ENCODE results near the gene PDE1A. TPM values are rescaled to one million over a fixed set of nuclear protein-coding genes. Genes with fewer than 3 reads are reported as not detected.

Gene PDE1A
- total RNA-seq, 2 experiments from 2014 or later = not detected

DNA sequence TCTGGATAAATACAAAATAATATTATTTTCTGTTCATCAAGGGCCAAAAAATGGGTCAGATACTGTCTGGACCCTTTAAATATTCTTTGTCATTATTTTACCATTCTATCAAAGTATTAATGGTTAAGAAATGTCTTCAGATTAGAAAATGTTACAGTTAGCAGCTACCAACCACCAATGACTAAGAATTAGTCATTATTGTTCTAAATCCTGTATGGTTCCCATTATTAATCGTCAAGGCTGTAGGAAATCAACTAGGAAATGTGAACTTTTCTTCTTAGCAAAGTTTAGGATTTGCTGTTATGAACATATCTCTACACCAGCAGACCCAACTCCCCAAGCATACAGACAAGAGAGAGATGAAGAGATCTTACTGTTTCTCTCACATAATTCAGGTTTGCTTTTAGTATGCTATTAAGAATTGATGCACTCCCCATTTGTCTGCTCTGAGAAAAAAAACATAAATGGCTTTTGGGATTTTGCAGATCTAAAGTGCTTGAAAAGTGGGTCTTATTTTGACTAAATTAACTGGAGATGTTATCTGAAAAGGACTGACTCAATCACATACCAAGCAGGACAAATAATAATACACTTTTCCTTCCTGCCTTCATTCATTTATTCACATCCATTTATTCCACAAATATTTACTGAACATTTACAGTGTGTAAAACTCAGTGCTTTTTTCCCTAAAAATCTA, 293.5 kb downstream of the PDE1A start:
- H3K27ac Mint-ChIP-seq = no peak overlapping the region
- H3K4me1 Mint-ChIP-seq (ENCODE audit: low read depth) = no peaks in the 10 kb centered on the region
- ATAC-seq = no peak
- H3K4me3 Mint-ChIP-seq = no peak overlapping the region
- no peak for DNase-seq
- CTCF ChIA-PET = interaction anchor here (1.1 kb wide), 1 partner anchor 12 kb away, joined by 3 read pairs; no protein-coding TSS in a partner anchor
- POLR2A ChIA-PET = no interaction called here
- no peaks in the 10 kb centered on the region for H3K9me3 Mint-ChIP-seq (ENCODE audit: insufficient read depth)
- H3K27me3 Mint-ChIP-seq (ENCODE audit: low read depth) = no peaks in the 10 kb centered on the region
- H3K36me3 Mint-ChIP-seq (ENCODE audit: low read depth) = no peaks in the 10 kb centered on the region

GRCh38 chr2:182132605-182133004, 294.2 kb downstream of the PDE1A start:
- no peaks in the 10 kb centered on the region for H3K27me3 Mint-ChIP-seq (ENCODE audit: low read depth)
- POLR2A ChIA-PET = no interaction called here
- DNase-seq = no peak
- H3K36me3 Mint-ChIP-seq (ENCODE audit: low read depth) = no peaks in the 10 kb centered on the region
- ATAC-seq = no peak
- no peaks in the 10 kb centered on the region for H3K9me3 Mint-ChIP-seq (ENCODE audit: insufficient read depth)
- no peaks in the 10 kb centered on the region for H3K4me1 Mint-ChIP-seq (ENCODE audit: low read depth)
- no peak overlapping the region for H3K27ac Mint-ChIP-seq
- CTCF ChIA-PET = interaction anchor here (1.1 to 1.2 kb wide), 2 partner anchors 12 kb away, joined by 3 read pairs; no protein-coding TSS in a partner anchor
- H3K4me3 Mint-ChIP-seq = no peak overlapping the region

- Mint-ChIP-seq H3K27ac (no peak overlapping the region), H3K36me3 (ENCODE audit: low read depth) (no peaks in the 10 kb centered on the region), H3K9me3 (ENCODE audit: insufficient read depth) (no peaks in the 10 kb centered on the region), H3K27me3 (ENCODE audit: low read depth) (no peaks in the 10 kb centered on the region), H3K4me1 (ENCODE audit: low read depth) (no peaks in the 10 kb centered on the region), H3K4me3 (no peak overlapping the region)
- DNase-seq (no peak), ATAC-seq (no peak)
- POLR2A ChIA-PET = no interaction called here
- CTCF ChIA-PET = no interaction called here
Measured at GRCh38 chr2:182128821-182129707, 297.8 kb downstream of the PDE1A start.

DNA sequence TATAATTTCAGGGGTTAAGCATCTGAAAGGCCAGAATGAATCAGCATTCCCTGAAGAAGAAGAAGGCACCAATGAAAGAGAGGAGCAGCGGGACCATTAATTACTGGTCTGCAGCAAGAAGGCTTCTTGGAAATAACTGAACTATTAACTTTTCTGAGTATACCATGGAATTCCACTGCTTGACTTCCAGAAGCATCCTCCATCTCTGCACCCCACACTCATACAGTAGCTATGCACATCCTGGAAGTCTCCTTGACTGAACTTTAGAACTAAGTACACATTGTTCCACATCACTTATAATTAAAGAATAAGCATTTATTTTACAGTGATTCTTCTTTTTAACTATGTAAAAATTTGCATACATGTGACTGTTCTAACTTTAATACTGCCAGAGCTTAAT, 309.6 kb downstream of the PDE1A start:
- no peaks in the 10 kb centered on the region for H3K36me3 Mint-ChIP-seq (ENCODE audit: low read depth)
- H3K4me3 Mint-ChIP-seq = no peak overlapping the region
- no peak overlapping the region for H3K27ac Mint-ChIP-seq
- CTCF ChIA-PET = no interaction called here
- H3K27me3 Mint-ChIP-seq (ENCODE audit: low read depth) = no peaks in the 10 kb centered on the region
- DNase-seq (no peak), ATAC-seq (no peak)
- POLR2A ChIA-PET = no interaction called here
- H3K9me3 Mint-ChIP-seq (ENCODE audit: insufficient read depth) = no peaks in the 10 kb centered on the region
- H3K4me1 Mint-ChIP-seq (ENCODE audit: low read depth) = no peaks in the 10 kb centered on the region

DNA sequence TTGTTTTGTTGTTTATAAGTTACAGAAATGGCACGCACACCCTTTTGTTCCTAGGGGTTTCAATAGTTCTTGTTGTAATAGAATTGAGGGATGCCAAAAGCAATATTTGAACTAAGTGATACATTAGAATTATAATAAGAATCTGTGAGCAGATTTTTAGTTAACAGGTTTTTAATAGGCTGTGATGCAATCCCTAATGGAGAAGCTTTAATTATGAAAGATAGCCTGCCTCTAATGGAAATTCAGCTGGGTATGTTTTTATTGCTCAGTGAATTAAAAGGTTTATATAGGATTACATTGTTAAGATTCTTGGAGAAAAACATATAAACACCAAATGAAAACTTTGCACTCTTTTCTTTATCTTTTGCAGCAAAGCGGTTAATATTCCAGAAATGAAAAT, 310.1 kb downstream of the PDE1A start:
- ChIA-PET POLR2A (no interaction called here), CTCF (no interaction called here)
- Mint-ChIP-seq H3K36me3 (ENCODE audit: low read depth) (no peaks in the 10 kb centered on the region), H3K9me3 (ENCODE audit: insufficient read depth) (no peaks in the 10 kb centered on the region), H3K4me3 (no peak overlapping the region), H3K27ac (no peak overlapping the region), H3K4me1 (ENCODE audit: low read depth) (no peaks in the 10 kb centered on the region), H3K27me3 (ENCODE audit: low read depth) (no peaks in the 10 kb centered on the region)
- DNase-seq (no peak), ATAC-seq (no peak)

DNA sequence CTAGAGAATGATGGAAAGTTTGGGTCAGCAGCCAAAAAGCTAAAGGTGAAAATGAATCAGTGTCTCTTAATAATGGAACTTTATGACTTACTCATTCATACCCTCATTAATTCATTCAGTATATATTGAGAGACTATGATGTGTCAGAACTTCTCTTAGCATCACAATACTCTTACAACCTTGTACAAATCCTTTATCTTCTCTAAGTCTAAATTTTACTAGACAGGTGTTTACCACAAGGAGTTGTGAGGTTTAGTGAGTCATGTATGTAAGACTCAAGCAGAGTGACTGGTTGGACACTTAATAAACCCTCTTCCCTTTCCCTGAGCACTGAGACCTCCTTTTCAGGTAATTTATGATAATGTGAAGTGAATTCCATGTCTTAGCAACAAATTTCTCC, 311.6 kb downstream of the PDE1A start:
- Mint-ChIP-seq H3K4me3 (no peak overlapping the region), H3K9me3 (ENCODE audit: insufficient read depth) (no peaks in the 10 kb centered on the region), H3K36me3 (ENCODE audit: low read depth) (no peaks in the 10 kb centered on the region), H3K27me3 (ENCODE audit: low read depth) (no peaks in the 10 kb centered on the region), H3K27ac (no peak overlapping the region), H3K4me1 (ENCODE audit: low read depth) (no peaks in the 10 kb centered on the region)
- POLR2A ChIA-PET = no interaction called here
- CTCF ChIA-PET = no interaction called here
- DNase-seq (no peak), ATAC-seq (no peak)

DNA sequence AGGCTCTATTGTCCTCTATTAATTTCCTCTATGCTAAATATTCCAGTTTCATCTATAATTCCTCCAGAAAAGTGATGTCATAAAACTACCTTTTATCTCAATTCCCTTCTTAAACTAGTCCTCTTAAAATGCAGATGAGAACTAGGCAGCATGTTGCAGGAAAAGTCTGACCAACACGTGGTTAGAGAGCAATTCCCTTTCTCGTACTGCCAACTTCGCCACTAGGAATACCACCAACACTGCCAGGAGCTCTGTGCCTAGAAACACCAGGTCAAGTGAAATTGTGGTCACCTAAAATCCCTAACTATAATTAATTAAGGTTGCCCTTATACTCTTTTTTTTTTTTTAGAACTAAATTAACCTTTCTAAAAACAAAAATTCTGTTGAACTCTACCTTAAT, 313.5 kb downstream of the PDE1A start:
- H3K9me3 Mint-ChIP-seq (ENCODE audit: insufficient read depth) = no peaks in the 10 kb centered on the region
- DNase-seq (no peak), ATAC-seq (no peak)
- H3K36me3 Mint-ChIP-seq (ENCODE audit: low read depth) = no peaks in the 10 kb centered on the region
- no peaks in the 10 kb centered on the region for H3K27me3 Mint-ChIP-seq (ENCODE audit: low read depth)
- H3K27ac Mint-ChIP-seq = no peak overlapping the region
- H3K4me3 Mint-ChIP-seq = no peak overlapping the region
- POLR2A ChIA-PET = no interaction called here
- H3K4me1 Mint-ChIP-seq (ENCODE audit: low read depth) = no peaks in the 10 kb centered on the region
- CTCF ChIA-PET = no interaction called here

DNA sequence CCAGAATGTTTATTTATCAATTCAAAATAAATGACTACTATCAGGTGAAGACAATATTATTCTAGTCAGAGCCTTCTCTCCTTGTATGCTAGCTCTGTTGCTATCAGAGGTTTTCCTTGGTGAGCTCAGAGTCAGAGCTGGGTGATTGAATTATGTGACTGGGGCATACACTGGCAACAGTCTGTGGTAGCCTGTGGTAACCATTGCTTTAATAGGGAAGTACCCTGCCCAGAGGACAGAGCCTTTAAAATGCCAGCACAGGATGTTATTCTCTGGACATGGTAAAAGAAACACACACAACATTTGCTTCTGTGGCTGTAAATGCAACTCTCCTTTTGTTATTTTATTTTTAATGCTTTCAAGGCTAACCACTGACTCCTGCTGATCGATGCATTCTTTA, 316.5 kb downstream of the PDE1A start:
- H3K4me3 Mint-ChIP-seq = no peak overlapping the region
- H3K4me1 Mint-ChIP-seq (ENCODE audit: low read depth) = no peaks in the 10 kb centered on the region
- no peak overlapping the region for H3K27ac Mint-ChIP-seq
- ChIA-PET CTCF (no interaction called here), POLR2A (no interaction called here)
- no peaks in the 10 kb centered on the region for H3K9me3 Mint-ChIP-seq (ENCODE audit: insufficient read depth)
- H3K36me3 Mint-ChIP-seq (ENCODE audit: low read depth) = no peaks in the 10 kb centered on the region
- DNase-seq (no peak), ATAC-seq (no peak)
- no peaks in the 10 kb centered on the region for H3K27me3 Mint-ChIP-seq (ENCODE audit: low read depth)

DNA sequence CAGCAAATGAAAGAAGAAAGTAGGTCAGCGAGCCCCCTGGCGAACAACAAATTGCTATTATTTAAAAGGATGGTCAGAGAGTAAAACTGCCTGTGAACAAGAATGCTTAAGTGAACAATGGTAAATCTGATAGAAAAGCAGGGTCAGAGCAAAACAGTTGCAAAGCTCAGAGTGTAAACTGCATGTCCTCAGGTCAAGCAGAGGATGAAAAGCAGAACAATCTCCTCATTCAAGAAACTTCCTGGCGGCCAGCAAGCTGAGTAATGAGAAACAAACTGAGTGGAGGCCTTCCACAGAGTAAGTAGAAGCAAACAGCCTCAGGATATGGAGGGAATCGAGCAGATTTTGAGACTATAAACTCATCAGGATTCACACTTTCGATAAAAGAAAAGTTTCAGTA, 323.3 kb downstream of the PDE1A start:
- no peaks in the 10 kb centered on the region for H3K9me3 Mint-ChIP-seq (ENCODE audit: insufficient read depth)
- CTCF ChIA-PET = no interaction called here
- H3K4me1 Mint-ChIP-seq (ENCODE audit: low read depth) = no peaks in the 10 kb centered on the region
- no peak overlapping the region for H3K27ac Mint-ChIP-seq
- DNase-seq (no peak), ATAC-seq (no peak)
- no peaks in the 10 kb centered on the region for H3K36me3 Mint-ChIP-seq (ENCODE audit: low read depth)
- POLR2A ChIA-PET = no interaction called here
- no peak overlapping the region for H3K4me3 Mint-ChIP-seq
- H3K27me3 Mint-ChIP-seq (ENCODE audit: low read depth) = no peaks in the 10 kb centered on the region

GRCh38 chr2:182101263-182101662, 325.6 kb downstream of the PDE1A start:
- H3K27me3 Mint-ChIP-seq (ENCODE audit: low read depth) = no peaks in the 10 kb centered on the region
- no peak for DNase-seq
- no peak for ATAC-seq
- no peak overlapping the region for H3K27ac Mint-ChIP-seq
- H3K9me3 Mint-ChIP-seq (ENCODE audit: insufficient read depth) = no peaks in the 10 kb centered on the region
- ChIA-PET CTCF (no interaction called here), POLR2A (no interaction called here)
- H3K4me3 Mint-ChIP-seq = no peak overlapping the region
- no peaks in the 10 kb centered on the region for H3K36me3 Mint-ChIP-seq (ENCODE audit: low read depth)
- no peaks in the 10 kb centered on the region for H3K4me1 Mint-ChIP-seq (ENCODE audit: low read depth)

DNA sequence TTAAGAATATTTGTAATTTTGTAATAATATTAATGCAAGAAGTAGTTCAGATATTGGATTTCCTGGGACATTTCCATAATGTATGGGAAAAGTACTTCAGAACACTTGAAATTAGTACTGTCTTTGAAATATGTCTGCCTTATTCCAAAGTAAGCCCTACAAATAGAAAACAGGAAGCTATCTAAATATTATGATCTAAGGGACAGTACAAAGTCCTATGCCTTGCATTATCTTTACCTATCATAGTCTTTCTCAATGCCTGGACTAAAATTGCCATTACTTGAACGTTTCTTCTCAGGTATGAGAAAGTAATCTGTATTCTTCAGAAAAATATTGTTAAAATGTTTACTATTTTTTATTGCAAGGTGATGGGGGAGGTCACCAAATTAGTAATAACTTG, 328.2 kb downstream of the PDE1A start:
- no peaks in the 10 kb centered on the region for H3K36me3 Mint-ChIP-seq (ENCODE audit: low read depth)
- CTCF ChIA-PET = no interaction called here
- no peak overlapping the region for H3K4me3 Mint-ChIP-seq
- no peak for DNase-seq
- H3K4me1 Mint-ChIP-seq (ENCODE audit: low read depth) = no peaks in the 10 kb centered on the region
- no peak overlapping the region for H3K27ac Mint-ChIP-seq
- POLR2A ChIA-PET = no interaction called here
- ATAC-seq = no peak
- H3K9me3 Mint-ChIP-seq (ENCODE audit: insufficient read depth) = no peaks in the 10 kb centered on the region
- H3K27me3 Mint-ChIP-seq (ENCODE audit: low read depth) = no peaks in the 10 kb centered on the region

DNA sequence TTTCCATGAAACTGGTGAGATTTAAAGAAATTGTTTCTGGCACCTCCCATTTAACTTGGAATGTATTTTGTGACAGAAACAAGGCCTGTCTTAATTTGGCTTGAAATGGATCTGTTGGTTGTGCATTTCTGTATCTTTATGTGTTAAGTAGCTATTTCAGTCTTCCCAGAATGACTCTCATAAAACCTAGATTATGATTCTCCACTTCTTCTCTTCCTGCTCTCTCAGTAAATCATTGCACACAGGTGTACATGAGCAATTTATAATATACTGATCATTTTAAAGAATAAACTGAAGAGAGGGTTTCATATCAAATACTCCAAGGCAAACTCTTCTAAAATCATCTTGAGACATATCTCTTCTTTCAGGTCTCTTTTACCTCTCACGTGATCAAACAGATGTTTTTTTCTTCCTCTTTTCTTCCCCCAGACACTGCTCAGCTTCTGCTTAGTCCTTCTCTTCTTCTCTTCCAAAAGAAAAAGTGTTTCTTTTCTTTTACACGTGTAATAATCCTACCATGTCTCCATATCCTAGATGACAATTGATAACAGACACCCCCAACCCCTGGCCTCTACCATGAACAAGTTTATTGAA, 329.2 kb downstream of the PDE1A start:
- ATAC-seq (no peak), DNase-seq (no peak)
- H3K36me3 Mint-ChIP-seq (ENCODE audit: low read depth) = no peaks in the 10 kb centered on the region
- no peak overlapping the region for H3K27ac Mint-ChIP-seq
- H3K4me3 Mint-ChIP-seq = no peak overlapping the region
- H3K9me3 Mint-ChIP-seq (ENCODE audit: insufficient read depth) = no peaks in the 10 kb centered on the region
- H3K27me3 Mint-ChIP-seq (ENCODE audit: low read depth) = no peaks in the 10 kb centered on the region
- POLR2A ChIA-PET = no interaction called here
- CTCF ChIA-PET = no interaction called here
- no peaks in the 10 kb centered on the region for H3K4me1 Mint-ChIP-seq (ENCODE audit: low read depth)
